ENCODE data around the gene NEAT1.

DNA sequence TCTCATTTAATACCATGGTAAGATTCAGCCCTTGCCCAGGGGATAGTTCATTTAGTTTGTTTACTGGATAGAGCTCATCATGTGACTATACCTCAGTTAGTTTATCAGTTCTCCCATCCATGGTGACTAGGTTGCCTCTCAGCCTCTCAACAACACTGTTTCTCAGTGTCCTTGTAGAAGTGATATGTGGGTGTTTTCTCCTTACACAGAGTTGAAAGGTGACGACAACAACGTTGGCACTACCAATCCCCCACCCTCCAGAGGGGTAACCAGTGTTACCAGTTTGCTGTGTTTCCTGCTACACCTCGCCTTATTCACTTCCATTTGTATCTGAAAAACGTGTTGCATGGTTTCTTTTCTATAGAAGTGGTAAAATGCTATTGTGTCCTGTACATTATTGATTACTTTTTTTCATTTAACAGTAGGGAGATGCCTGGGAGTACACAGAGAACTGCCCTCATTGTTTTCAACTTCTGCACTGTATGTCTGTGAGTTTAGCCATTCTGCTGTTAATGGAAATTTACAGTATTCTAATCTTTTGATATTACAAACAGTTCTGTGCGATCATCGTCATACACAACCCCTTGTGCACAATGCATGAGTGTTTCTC lies 11.6 kb downstream of the NEAT1 start:
- TF ChIP-seq, protein P1, sequence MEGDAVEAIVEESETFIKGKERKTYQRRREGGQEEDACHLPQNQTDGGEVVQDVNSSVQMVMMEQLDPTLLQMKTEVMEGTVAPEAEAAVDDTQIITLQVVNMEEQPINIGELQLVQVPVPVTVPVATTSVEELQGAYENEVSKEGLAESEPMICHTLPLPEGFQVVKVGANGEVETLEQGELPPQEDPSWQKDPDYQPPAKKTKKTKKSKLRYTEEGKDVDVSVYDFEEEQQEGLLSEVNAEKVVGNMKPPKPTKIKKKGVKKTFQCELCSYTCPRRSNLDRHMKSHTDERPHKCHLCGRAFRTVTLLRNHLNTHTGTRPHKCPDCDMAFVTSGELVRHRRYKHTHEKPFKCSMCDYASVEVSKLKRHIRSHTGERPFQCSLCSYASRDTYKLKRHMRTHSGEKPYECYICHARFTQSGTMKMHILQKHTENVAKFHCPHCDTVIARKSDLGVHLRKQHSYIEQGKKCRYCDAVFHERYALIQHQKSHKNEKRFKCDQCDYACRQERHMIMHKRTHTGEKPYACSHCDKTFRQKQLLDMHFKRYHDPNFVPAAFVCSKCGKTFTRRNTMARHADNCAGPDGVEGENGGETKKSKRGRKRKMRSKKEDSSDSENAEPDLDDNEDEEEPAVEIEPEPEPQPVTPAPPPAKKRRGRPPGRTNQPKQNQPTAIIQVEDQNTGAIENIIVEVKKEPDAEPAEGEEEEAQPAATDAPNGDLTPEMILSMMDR (IDR thresholded peaks at IDR 0.05), result no peak
- TF ChIP-seq POLR2AphosphoS5 (IDR thresholded peaks at IDR 0.05) (peak; percentile 3 to 46), EP300 (IDR thresholded peaks at IDR 0.05) (no peak)
